Measurements from ENCODE around the gene PSMB7.

PSMB7 gene

GRCh38 chr9:124356745-124357390 is 58.4 kb downstream of the PSMB7 start:
- DNase-seq (ENCODE audit: low read depth), result no peak

DNA sequence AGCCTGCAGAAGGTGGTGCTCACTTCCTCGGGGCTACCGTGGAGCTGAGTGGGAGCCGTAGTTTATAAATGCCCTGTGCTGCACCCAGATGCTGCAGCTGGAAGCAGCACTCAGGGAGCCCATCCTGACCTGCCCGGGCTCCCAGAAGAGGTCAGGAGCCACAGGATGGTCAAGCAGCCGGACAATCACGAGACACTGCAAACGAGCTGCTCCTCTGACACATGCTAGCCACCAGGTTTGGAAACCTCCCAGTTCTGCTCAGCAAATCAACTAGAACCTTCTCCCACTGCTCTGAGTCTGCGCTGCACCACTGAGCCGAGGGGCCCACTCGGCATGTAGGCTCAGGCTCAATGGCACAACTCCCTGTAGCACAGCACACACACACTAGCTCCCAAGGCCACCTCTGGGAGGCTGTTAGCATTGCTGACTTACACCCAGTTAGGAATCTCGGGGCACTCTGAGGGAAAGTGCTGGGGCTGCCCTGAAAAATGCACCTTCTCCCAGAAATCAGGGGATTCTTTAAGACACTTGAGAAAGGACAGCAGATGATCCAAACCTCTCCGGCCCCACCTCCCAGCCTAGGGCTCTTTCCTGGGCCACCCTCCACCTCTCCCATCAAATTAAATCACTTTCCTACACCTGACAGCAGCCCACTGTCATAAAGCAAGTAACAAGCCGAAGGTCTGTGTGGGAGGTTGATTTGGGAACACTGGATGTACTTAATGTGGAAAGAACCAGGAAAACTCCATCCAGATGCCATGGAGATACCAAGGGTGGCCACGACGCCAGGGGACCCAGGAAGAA is 59.1 kb downstream of the PSMB7 start:
- DNase-seq (ENCODE audit: low read depth), result no peak

- DNase-seq (ENCODE audit: low read depth), result no peak
Observed at GRCh38 chr9:124355039-124355940, 60.0 kb downstream of the PSMB7 start.

DNA sequence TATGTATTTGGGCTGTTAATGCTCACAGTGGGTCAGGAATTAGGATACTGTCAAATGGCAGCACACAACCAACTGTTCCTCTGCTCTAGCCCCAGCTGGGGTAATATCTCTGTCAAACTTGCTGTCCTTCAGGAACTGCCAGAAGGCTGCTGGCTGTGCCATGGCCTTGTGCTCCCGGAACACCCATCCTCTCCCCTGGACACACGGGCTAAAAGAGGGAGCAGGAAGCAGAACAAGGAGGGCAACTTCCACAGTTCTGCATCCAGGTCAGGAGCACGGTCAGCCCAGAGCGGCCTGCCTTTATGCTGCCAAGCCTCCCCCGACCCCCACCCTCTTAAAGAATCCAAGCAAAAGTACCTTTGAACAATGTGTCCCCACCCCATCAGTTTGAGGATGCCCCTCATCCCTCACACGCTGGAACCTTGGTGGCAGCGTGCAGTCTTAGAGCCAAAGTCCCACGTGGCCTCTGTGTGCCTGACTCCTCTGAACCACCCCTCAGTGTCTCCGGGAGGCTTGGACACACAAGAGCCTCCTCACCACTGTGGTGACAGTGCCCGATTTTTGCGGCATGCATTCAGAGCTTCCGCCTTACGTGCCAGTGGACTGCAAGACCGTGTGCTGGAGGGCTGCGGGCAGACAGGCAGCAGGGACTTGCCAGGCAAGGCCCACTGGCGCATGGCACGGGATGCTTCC is 60.8 kb downstream of the PSMB7 start:
- DNase-seq (ENCODE audit: low read depth), result no peak

- peak; percentile 83 for DNase-seq (ENCODE audit: low read depth)
Observed at GRCh38 chr9:124353811-124354274, 61.4 kb downstream of the PSMB7 start.

DNA sequence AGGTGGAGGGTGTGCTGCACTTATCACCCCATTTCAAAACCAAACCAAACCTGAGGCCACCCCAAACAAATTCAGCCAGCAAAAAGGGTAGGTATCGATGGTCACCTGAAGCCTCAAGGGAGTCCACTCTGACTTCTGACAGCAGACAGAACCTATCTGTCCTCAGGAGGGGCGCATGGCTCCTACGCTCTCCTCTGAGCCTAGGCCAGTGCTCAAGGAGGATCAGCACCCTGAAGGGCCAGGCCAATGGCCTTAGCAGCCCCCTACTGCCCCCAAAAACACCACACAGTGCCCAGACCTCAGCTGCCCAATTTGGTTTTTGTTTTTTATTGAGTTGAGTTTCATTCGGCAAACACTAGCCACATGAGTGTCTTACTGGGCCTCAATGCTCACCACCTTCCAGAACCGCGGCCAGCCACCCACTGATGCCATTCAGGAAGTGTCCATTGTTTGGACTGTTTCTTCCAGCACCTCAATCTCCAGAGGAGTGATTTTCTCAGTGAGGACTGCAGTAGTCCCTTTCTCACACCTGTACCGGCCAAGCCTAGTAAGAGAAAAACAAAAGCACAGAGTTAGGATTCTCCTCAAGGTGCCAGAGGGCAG is 62.0 kb downstream of the PSMB7 start:
- DNase-seq (ENCODE audit: low read depth), result no peak

- DNase-seq (ENCODE audit: low read depth), result no peak
Observed at GRCh38 chr9:124352616-124353015, 62.6 kb downstream of the PSMB7 start.

GRCh38 chr9:124351672-124352468 is 63.4 kb downstream of the PSMB7 start:
- DNase-seq (ENCODE audit: low read depth), result no peak

DNA sequence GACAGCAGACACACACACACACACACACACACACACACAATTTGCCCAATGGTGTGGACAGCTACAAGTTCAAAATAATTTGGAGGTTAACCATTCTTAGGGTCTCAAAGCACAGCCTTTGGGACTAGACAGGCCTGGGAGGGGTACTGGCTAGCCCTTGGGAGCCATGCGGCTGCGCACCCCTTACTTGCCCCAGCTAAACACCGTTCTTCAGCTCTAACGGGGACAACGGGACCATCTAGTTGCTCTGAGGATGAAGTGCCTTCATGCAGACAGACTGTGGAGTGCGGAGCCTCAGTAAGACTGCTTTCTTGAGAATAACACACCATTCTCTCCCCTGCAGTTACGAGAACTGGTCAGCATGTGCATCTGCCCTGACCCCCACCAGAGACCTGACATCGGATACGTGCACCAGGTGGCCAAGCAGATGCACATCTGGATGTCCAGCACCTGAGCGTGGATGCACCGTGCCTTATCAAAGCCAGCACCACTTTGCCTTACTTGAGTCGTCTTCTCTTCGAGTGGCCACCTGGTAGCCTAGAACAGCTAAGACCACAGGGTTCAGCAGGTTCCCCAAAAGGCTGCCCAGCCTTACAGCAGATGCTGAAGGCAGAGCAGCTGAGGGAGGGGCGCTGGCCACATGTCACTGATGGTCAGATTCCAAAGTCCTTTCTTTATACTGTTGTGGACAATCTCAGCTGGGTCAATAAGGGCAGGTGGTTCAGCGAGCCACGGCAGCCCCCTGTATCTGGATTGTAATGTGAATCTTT is 64.6 kb downstream of the PSMB7 start:
- DNase-seq (ENCODE audit: low read depth), result no peak

DNA sequence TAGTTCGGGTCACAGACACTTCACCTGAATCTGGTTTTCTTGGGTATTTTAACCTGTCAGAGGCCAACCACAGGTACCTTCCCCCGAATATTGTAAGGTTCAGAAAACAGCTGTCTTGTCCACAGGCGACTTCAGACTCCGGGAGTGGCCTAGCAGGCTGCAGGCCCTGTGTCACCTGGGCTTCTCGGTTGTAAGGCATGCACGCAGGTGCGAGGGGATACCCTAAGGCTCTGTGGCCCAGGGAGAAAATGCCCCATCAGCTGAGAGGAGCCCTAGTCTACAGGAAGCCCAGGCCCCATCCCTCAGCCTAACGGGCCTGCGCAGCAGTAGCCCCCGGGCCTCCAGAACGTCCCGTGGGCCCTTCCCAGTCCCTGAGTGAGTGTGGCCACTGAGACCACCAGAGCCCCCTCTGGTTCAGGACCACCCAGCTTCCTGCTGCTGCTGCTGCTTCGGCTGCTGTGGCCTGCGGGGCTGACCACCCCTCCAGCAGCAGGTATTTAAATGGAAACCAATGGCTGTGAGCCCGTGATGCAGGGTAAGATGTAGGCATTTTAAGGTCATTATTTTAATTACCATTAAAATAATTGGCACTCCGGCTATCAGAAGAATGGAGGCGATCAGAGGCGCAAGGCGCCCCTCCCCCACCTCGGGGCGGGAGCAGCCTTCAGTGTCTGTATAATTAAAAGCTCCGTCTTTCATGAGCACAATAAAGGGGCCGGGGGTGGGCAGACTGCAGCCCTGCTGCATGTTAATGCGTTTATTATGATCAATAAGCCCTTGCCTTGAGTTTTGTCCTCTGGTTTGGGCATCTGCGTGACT is 65.4 kb downstream of the PSMB7 start:
- no peak for DNase-seq (ENCODE audit: low read depth)

- no peak for DNase-seq (ENCODE audit: low read depth)
Observed at GRCh38 chr9:124349267-124349666, 66.0 kb downstream of the PSMB7 start.

GRCh38 chr9:124348831-124349230 is 66.4 kb downstream of the PSMB7 start:
- DNase-seq (ENCODE audit: low read depth), result no peak

- DNase-seq (ENCODE audit: low read depth), result no peak
Observed at GRCh38 chr9:124348363-124348762, 66.9 kb downstream of the PSMB7 start.

GRCh38 chr9:124347968-124348358 is 67.3 kb downstream of the PSMB7 start:
- DNase-seq (ENCODE audit: low read depth), result no peak

DNA sequence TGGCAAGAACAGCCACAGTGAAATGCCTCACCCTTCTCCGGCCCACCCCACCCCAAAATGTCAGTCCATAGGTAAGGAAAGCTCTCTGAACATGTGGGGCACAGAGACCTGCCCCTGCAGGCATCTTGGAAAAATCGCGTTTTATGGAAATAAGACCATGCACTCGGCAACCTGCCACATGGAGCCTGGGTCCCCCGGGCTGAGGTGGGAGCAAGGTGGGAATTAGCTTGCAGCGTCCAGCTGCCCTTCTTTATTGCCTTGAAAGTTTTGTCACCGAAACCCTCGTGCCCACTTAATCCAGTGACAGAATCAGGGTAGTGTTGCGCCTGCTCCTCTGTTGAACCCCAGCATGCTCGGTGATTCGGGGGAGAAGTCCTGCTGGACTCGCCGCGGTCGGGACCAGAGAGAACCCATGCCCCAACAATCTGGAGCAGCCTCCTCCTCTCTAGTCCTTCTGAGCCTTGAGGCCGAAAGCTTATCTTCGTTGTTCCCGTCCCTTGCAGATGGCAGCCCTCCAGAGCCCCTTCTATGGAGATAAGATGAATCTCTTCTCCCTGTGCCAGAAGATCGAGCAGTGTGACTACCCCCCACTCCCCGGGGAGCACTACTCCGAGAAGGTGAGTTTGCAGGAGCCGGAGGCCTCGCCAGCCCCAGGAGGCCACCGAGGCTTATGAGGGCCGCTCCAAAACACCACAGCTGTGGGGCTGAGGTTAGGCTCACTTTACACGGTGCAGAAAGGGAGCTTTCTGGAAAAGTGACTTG is 67.9 kb downstream of the PSMB7 start:
- DNase-seq (ENCODE audit: low read depth), result no peak

DNA sequence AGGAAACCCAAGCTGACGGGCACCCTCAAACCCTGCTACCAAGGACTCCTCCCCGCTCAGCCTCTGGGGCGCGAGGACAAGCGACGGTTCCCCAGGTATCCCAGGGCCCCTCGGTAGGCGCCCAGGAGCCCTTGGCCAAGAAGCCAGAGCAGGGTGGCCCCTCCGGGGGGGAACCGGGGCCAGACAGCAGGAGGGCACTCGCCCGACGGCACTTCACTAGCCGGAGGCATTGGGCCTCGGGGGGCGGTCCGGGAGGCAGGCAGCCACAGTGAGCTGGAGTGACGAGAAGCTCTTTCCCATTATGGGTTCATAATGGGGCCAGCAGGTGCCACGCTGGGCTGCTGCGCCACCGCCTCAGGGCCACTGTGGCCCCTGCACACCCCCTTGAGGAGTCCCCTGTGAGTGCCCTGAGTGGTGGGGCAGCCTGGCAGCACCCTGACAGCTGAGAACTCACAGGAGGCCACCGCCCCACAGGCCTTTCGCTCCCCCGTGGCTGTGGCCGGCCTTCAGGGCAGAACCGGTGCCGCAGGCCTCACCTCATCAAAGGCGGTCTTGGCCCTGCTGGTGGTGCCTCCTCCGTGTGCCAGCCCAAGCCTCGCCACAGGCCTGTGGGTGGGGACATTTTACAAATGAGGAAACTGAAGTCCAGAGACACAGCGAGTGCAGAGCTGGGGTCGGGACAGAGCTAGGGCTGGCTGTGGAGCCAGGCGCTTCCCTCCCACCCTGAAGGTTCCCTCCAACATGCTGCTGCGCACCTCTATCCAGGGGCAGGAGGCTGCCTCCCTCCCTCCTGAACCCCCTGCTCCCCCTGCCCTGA is 68.7 kb downstream of the PSMB7 start:
- DNase-seq (ENCODE audit: low read depth), result no peak

DNA sequence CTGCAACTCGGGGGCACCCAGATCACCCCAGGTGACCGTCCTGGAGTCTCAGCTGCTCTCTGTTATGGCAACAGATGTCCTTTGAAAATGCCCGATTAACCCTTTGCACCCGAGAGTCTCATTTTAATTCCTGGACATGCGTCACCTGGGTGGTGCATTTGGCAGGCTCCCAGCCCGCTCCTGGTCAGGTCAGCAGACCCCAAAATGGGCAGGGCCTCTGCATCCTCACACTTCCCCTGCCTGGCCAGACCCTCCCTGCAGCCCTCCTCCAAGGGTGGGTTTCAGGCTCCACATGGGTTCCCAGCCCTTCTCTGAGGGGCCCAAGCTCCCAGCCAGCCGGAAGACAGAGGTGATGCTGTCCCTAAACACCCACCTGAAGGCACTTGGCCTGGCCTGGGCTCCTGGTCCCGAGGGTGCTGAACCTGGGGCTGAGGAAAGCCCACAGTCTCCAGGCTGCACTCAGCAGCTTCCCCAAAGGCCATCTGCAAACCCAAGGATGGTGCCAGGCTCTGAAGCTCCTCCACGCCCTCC is 69.4 kb downstream of the PSMB7 start:
- no peak for DNase-seq (ENCODE audit: low read depth)

Measured in fibroblast of gingiva (primary cell).